GM21515 (cell line): ENCODE data around the gene SH3BP1.
"Not testable (repeated sequence)": the region's sequence is repeated elsewhere in the genome, so short reads cannot be mapped to it uniquely, and the experiment has no call there.

Experiments
- ATAC-seq: cut with Tn5 transposase; IDR thresholded peaks from one replicate; pipeline ENCODE4 v1.9.1; 2021; ENCODE audit not compliant: unreplicated experiment

The SH3BP1 gene

GRCh38 chr22:37633089-37633624 lies 6.3 kb upstream of the SH3BP1 start:
- peak; percentile 44 for ATAC-seq

GRCh38 chr22:37633625-37634416 lies 5.6 kb upstream of the SH3BP1 start:
- peak; percentile 37 for ATAC-seq

GRCh38 chr22:37634417-37634924 lies 5.0 kb upstream of the SH3BP1 start:
- ATAC-seq, result no peak

GRCh38 chr22:37635157-37635556 lies 4.3 kb upstream of the SH3BP1 start:
- no peak for ATAC-seq

GRCh38 chr22:37636186-37636948 lies 3.1 kb upstream of the SH3BP1 start:
- ATAC-seq, result no peak

- ATAC-seq, result no peak
Observed at GRCh38 chr22:37636949-37637273, 2.6 kb upstream of the SH3BP1 start.

GRCh38 chr22:37638391-37639069 lies 939 bp upstream of the SH3BP1 start:
- ATAC-seq, result no peak

- no peak for ATAC-seq
Observed at GRCh38 chr22:37639771-37640590, 512 bp downstream of the SH3BP1 start.

GRCh38 chr22:37640591-37641560 lies 1.4 kb downstream of the SH3BP1 start:
- no peak for ATAC-seq

GRCh38 chr22:37641561-37641949 lies 2.1 kb downstream of the SH3BP1 start:
- ATAC-seq, result no peak

GRCh38 chr22:37643225-37643847 lies 3.9 kb downstream of the SH3BP1 start:
- ATAC-seq, result no peak

GRCh38 chr22:37647317-37647716 lies 7.8 kb downstream of the SH3BP1 start:
- no peak for ATAC-seq

GRCh38 chr22:37647928-37648327 lies 8.5 kb downstream of the SH3BP1 start:
- no peak for ATAC-seq

GRCh38 chr22:37650463-37651136 lies 11.1 kb downstream of the SH3BP1 start:
- ATAC-seq, result no peak

GRCh38 chr22:37654563-37655251 lies 15.2 kb downstream of the SH3BP1 start:
- ATAC-seq, result no peak

- no peak for ATAC-seq
Observed at GRCh38 chr22:37655252-37655563, 15.7 kb downstream of the SH3BP1 start.

GRCh38 chr22:37656583-37656982 lies 17.1 kb downstream of the SH3BP1 start:
- not testable (repeated sequence) for ATAC-seq

- no peak for ATAC-seq
Observed at GRCh38 chr22:37657590-37658132, 18.2 kb downstream of the SH3BP1 start.
